GM12873 (cell line): ENCODE data around the gene TLR8.

Experiments
- TF ChIP-seq, protein P1 (sequence below): IDR thresholded peaks from 2 replicates; pipeline ENCODE4 v1.5.1; 2012; ENCODE audit warnings: low read depth, mild to moderate bottlenecking, moderate library complexity, low read length, control low read depth; ENCODE audit not compliant: insufficient read depth; ENCODE audit errors: missing control alignments

The TLR8 gene

DNA sequence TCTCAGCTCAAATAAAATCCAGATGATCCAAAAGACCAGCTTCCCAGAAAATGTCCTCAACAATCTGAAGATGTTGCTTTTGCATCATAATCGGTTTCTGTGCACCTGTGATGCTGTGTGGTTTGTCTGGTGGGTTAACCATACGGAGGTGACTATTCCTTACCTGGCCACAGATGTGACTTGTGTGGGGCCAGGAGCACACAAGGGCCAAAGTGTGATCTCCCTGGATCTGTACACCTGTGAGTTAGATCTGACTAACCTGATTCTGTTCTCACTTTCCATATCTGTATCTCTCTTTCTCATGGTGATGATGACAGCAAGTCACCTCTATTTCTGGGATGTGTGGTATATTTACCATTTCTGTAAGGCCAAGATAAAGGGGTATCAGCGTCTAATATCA, 18.7 kb upstream of the TLR8 start:
- TF ChIP-seq, protein P1, sequence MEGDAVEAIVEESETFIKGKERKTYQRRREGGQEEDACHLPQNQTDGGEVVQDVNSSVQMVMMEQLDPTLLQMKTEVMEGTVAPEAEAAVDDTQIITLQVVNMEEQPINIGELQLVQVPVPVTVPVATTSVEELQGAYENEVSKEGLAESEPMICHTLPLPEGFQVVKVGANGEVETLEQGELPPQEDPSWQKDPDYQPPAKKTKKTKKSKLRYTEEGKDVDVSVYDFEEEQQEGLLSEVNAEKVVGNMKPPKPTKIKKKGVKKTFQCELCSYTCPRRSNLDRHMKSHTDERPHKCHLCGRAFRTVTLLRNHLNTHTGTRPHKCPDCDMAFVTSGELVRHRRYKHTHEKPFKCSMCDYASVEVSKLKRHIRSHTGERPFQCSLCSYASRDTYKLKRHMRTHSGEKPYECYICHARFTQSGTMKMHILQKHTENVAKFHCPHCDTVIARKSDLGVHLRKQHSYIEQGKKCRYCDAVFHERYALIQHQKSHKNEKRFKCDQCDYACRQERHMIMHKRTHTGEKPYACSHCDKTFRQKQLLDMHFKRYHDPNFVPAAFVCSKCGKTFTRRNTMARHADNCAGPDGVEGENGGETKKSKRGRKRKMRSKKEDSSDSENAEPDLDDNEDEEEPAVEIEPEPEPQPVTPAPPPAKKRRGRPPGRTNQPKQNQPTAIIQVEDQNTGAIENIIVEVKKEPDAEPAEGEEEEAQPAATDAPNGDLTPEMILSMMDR = no peak

DNA sequence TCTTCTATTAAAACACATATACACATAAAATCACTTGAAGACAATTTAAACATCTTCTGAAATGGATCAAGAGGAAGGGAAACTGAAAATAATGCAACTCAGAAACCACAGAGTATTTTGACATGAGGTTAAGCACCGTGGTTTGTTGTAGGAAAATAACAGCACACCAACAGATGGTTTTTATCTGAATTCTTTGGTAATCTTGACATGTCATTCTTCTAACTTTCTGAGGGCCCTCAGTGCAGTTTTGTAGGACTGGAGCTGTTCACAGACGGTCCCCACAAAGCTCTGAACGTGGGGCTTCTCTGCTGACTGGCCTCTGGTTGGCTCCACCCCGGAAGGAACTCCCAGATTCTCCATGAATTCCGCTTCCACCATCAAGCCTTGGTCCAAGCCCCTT, 16.0 kb upstream of the TLR8 start:
- TF ChIP-seq, protein P1 = no peak

- TF ChIP-seq, protein P1 = no peak
Measured at GRCh38 chrX:12891171-12891570, 15.2 kb upstream of the TLR8 start.

GRCh38 chrX:12891915-12892506, 14.4 kb upstream of the TLR8 start:
- TF ChIP-seq, protein P1 = no peak

- TF ChIP-seq, protein P1 = no peak
Measured at GRCh38 chrX:12892716-12893115, 13.7 kb upstream of the TLR8 start.

DNA sequence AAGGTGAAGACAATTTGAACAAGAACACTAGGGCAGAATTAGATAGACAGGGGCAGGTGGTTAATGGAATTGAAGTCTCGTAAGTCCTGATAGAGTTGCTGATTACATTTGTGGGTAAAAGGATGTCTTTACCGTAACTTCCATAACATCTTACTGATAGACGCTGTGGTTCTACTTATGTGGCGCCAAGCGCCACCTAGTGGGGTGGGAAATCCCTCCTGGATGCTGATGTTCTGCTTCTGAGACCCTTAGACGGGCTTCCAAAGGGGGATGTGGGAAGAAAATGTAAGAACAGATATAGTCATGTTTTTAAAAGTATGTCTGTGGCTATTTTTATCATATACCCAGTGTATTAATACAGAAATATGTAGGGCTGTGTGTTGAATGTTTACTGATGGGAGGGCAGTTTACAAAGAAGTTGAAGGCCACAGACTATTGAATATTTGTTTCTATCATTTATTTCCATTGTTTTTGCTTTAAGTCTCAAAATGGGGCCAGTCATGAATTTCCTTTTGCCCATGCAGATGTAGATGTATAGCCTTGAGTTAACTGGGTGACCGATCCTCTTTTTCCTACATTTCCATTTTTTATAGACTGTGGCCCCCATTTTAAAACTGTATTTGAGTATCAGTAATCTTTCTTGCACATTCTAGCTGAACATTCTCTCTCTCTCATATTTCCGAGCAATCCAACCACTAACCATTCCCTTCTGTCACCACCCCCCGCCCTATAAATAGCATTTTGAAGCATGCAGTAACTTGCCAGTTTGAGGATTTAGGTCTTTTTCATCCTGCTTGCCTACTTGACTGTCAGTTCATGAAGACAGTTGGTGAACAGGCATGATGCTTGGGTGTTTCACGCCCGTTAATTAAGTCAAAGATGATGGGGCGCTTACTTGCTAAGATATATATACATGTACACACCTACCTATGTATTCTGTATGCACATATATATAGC, 12.1 kb upstream of the TLR8 start:
- TF ChIP-seq, protein P1 = peak; percentile 84

- TF ChIP-seq, protein P1 = no peak
Measured at GRCh38 chrX:12895866-12896265, 10.6 kb upstream of the TLR8 start.
